Loucy (cell line): Measurements from ENCODE around the gene ACVR1B.

Source experiments
- H2AFZ ChIP-seq: fragments of 200-600 bp; sonication (generic); 2 replicates; pipeline ENCODE4 v1.6.0; 2016; ENCODE audit warnings: antibody characterized with exemption, mild to moderate bottlenecking, low read length, moderate library complexity
- H3F3A ChIP-seq: fragments of 200-600 bp; 2 replicates; pipeline ENCODE4 v1.6.0; 2016; ENCODE audit warnings: antibody characterized with exemption, low read depth, mild to moderate bottlenecking
- H3K27me3 ChIP-seq: fragments of 200-600 bp; sonication (generic); 2 replicates; pipeline ENCODE4 v1.6.1; 2014; ENCODE audit warnings: low read length, mild to moderate bottlenecking; ENCODE audit not compliant: insufficient read depth, poor library complexity, severe bottlenecking
- H3K36me3 ChIP-seq: fragments of 200-600 bp; sonication (generic); 2 replicates; pipeline ENCODE4 v1.6.1; 2016; ENCODE audit warnings: low read length; ENCODE audit not compliant: insufficient read depth
- H3K4me1 ChIP-seq: fragments of 200-600 bp; sonication (generic); 2 replicates; pipeline ENCODE4 v1.5.1; 2014; ENCODE audit warnings: low read length, mild to moderate bottlenecking; ENCODE audit not compliant: insufficient read depth, poor library complexity, severe bottlenecking
- H3K4me2 ChIP-seq: fragments of 200-600 bp; sonication (generic); 2 replicates; pipeline ENCODE4 v1.6.0; 2014; ENCODE audit warnings: antibody characterized with exemption, low read length, low read depth, mild to moderate bottlenecking; ENCODE audit not compliant: poor library complexity, severe bottlenecking
- H3K4me3 ChIP-seq: fragments of 200-600 bp; sonication (generic); 2 replicates; pipeline ENCODE4 v1.5.1; 2014; ENCODE audit warnings: low read length, mild to moderate bottlenecking, mixed read lengths; ENCODE audit not compliant: poor library complexity, severe bottlenecking
- H3K79me2 ChIP-seq: fragments of 200-600 bp; sonication (generic); 2 replicates; pipeline ENCODE4 v1.6.1; 2014; ENCODE audit warnings: low read length; ENCODE audit not compliant: insufficient read depth
- H3K9ac ChIP-seq: fragments of 200-600 bp; sonication (generic); 2 replicates; pipeline ENCODE4 v1.6.0; 2014; ENCODE audit warnings: mild to moderate bottlenecking, low read depth, low read length, moderate library complexity; ENCODE audit not compliant: poor library complexity, severe bottlenecking
- H3K9me2 ChIP-seq: fragments of 200-600 bp; sonication (generic); replicated peaks from 2 replicates; pipeline ENCODE4 v1.6.1; 2016; ENCODE audit warnings: low read depth, low read length, mixed read lengths
- H3K9me3 ChIP-seq: fragments of 200-600 bp; sonication (generic); 2 replicates; pipeline ENCODE4 v1.6.1; 2014; ENCODE audit warnings: mild to moderate bottlenecking, antibody characterized with exemption, low read length, low read depth; ENCODE audit not compliant: insufficient read depth
- H4K20me1 ChIP-seq: fragments of 200-600 bp; sonication (generic); 2 replicates; pipeline ENCODE4 v1.6.0; 2014; ENCODE audit warnings: antibody characterized with exemption, low read length, mild to moderate bottlenecking; ENCODE audit not compliant: insufficient read depth, poor library complexity, severe bottlenecking
- EZH2phosphoT487 ChIP-seq: fragments of 200-600 bp; IDR thresholded peaks from 2 replicates; pipeline ENCODE4 v1.6.1; 2018; ENCODE audit warnings: antibody characterized with exemption, mild to moderate bottlenecking, moderate library complexity, borderline replicate concordance
- TF ChIP-seq, protein P1 (sequence below): fragments of 200-600 bp; sonication (generic); conservative IDR thresholded peaks from 2 replicates; pipeline ENCODE4 v1.5.1; 2014; ENCODE audit warnings: mild to moderate bottlenecking, antibody characterized with exemption, low read length

ACVR1B gene

GRCh38 chr12:52022841-52023181 is 71.3 kb downstream of the ACVR1B start:
- Histone ChIP-seq H3K4me3 (peak overlapping the region; percentile 74), H3K36me3 (no peaks in the 10 kb centered on the region), H3K9ac (peak overlapping the region; percentile 68), H3K9me3 (no peaks in the 10 kb centered on the region), H2AFZ (peak overlapping the region; percentile 81), H3K27me3 (no peaks in the 10 kb centered on the region), H3K79me2 (no peaks in the 10 kb centered on the region), H4K20me1 (no peaks in the 10 kb centered on the region), H3F3A (no peaks in the 10 kb centered on the region), H3K4me1 (peaks cover 31% of the 10 kb centered on the region), H3K9me2 (no peaks in the 10 kb centered on the region), H3K4me2 (peak overlapping the region; percentile 82)
- TF ChIP-seq, protein P1, sequence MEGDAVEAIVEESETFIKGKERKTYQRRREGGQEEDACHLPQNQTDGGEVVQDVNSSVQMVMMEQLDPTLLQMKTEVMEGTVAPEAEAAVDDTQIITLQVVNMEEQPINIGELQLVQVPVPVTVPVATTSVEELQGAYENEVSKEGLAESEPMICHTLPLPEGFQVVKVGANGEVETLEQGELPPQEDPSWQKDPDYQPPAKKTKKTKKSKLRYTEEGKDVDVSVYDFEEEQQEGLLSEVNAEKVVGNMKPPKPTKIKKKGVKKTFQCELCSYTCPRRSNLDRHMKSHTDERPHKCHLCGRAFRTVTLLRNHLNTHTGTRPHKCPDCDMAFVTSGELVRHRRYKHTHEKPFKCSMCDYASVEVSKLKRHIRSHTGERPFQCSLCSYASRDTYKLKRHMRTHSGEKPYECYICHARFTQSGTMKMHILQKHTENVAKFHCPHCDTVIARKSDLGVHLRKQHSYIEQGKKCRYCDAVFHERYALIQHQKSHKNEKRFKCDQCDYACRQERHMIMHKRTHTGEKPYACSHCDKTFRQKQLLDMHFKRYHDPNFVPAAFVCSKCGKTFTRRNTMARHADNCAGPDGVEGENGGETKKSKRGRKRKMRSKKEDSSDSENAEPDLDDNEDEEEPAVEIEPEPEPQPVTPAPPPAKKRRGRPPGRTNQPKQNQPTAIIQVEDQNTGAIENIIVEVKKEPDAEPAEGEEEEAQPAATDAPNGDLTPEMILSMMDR: no peak
- no peak for TF ChIP-seq EZH2phosphoT487

GRCh38 chr12:52023182-52023975 is 71.9 kb downstream of the ACVR1B start:
- peak overlapping the region; percentile 82 for H3K4me2 ChIP-seq
- peak overlapping the region; percentile 81 for H2AFZ ChIP-seq
- H3K36me3 ChIP-seq: no peaks in the 10 kb centered on the region
- no peaks in the 10 kb centered on the region for H3K27me3 ChIP-seq
- H3F3A ChIP-seq: no peaks in the 10 kb centered on the region
- H3K9ac ChIP-seq: peak overlapping the region; percentile 68
- H3K4me3 ChIP-seq: peak overlapping the region; percentile 74
- H3K9me2 ChIP-seq: no peaks in the 10 kb centered on the region
- no peaks in the 10 kb centered on the region for H3K79me2 ChIP-seq
- H3K9me3 ChIP-seq: no peaks in the 10 kb centered on the region
- no peak for TF ChIP-seq EZH2phosphoT487
- TF ChIP-seq, protein P1: peak; percentile 90
- H3K4me1 ChIP-seq: peaks cover 31% of the 10 kb centered on the region
- H4K20me1 ChIP-seq: no peaks in the 10 kb centered on the region

- Histone ChIP-seq H3K27me3 (no peaks in the 10 kb centered on the region), H3K36me3 (no peaks in the 10 kb centered on the region), H2AFZ (peak overlapping the region; percentile 81), H3K4me2 (peak overlapping the region; percentile 82), H3K4me3 (peak overlapping the region; percentile 74), H3K79me2 (no peaks in the 10 kb centered on the region), H3K9ac (peak overlapping the region; percentile 68), H3K9me3 (no peaks in the 10 kb centered on the region), H3K4me1 (peaks cover 31% of the 10 kb centered on the region), H3K9me2 (no peaks in the 10 kb centered on the region), H3F3A (no peaks in the 10 kb centered on the region), H4K20me1 (no peaks in the 10 kb centered on the region)
- TF ChIP-seq, protein P1: peak; percentile 36; the same call in 1 of the 2 replicates
- no peak for TF ChIP-seq EZH2phosphoT487
These were observed 72.6 kb downstream of the ACVR1B start for GRCh38 chr12:52023976-52024688.
